Pulmonary artery endothelial cell (primary cell): Measurements from ENCODE around the gene COG6. TPM values are rescaled to one million over a fixed set of nuclear protein-coding genes. Genes with fewer than 3 reads are reported as not detected.

Experiments used
- DNase-seq: peaks from one replicate; pipeline ENCODE4 v3.0.0-alpha.2; 2011; ENCODE audit warnings: low read depth, low spot score
- total RNA-seq: library from RNA; depleted of rRNA; stranded (reverse); fragments of >200 nt; gene quantifications from 2 replicates; pipeline ENCODE4 v1.2.3, GENCODE V29; 2014

COG6 gene
- total RNA-seq: 17.5 and 19.0 TPM in 2 replicates

- peak; percentile 44 for DNase-seq
These were observed at the start of gene COG6 for GRCh38 chr13:39655569-39656324. TSS of gene COG6 (plus strand) at chr13:39655662. CDS start at chr13:39655727, 65 bp downstream.

GRCh38 chr13:39605677-39606320, 49.7 kb upstream of the COG6 start:
- no peak for DNase-seq

GRCh38 chr13:39607876-39608275, 47.6 kb upstream of the COG6 start:
- no peak for DNase-seq

- DNase-seq: peak; percentile 45
These were observed 43.3 kb upstream of the COG6 start for GRCh38 chr13:39612023-39612637.

- DNase-seq: peak; percentile 22
These were observed 39.3 kb upstream of the COG6 start for GRCh38 chr13:39616087-39616694.

GRCh38 chr13:39618561-39618960, 36.9 kb upstream of the COG6 start:
- DNase-seq: no peak

GRCh38 chr13:39623466-39623865, 32.0 kb upstream of the COG6 start:
- no peak for DNase-seq

GRCh38 chr13:39631307-39631706, 24.2 kb upstream of the COG6 start:
- DNase-seq: no peak

GRCh38 chr13:39632994-39633393, 22.5 kb upstream of the COG6 start:
- DNase-seq: no peak

GRCh38 chr13:39635564-39635963, 19.9 kb upstream of the COG6 start:
- no peak for DNase-seq

GRCh38 chr13:39637890-39638289, 17.6 kb upstream of the COG6 start:
- DNase-seq: no peak

- no peak for DNase-seq
These were observed 13.8 kb upstream of the COG6 start for GRCh38 chr13:39641645-39642044.

GRCh38 chr13:39646122-39646521, 9.3 kb upstream of the COG6 start:
- DNase-seq: no peak

- no peak for DNase-seq
These were observed 357 bp upstream of the COG6 start for GRCh38 chr13:39655041-39655568.

- no peak for DNase-seq
These were observed 839 bp downstream of the COG6 start for GRCh38 chr13:39656325-39656677.

- DNase-seq: no peak
These were observed 8.0 kb downstream of the COG6 start for GRCh38 chr13:39663508-39663907.

GRCh38 chr13:39663958-39664357, 8.5 kb downstream of the COG6 start:
- DNase-seq: no peak

- no peak for DNase-seq
These were observed 10.3 kb downstream of the COG6 start for GRCh38 chr13:39665763-39666162.

- no peak for DNase-seq
These were observed 15.0 kb downstream of the COG6 start for GRCh38 chr13:39670445-39670844.

- DNase-seq: no peak
These were observed 17.1 kb downstream of the COG6 start for GRCh38 chr13:39672378-39673132.

- DNase-seq: no peak
These were observed 20.4 kb downstream of the COG6 start for GRCh38 chr13:39675904-39676303.
